HG02884 (cell line): ENCODE measurements around the gene NDUFA8.

Experiments used
- ATAC-seq: cut with Tn5 transposase; IDR thresholded peaks from one replicate; pipeline ENCODE4 v1.9.1; 2021; ENCODE audit warnings: mild to moderate bottlenecking, moderate library complexity; ENCODE audit not compliant: unreplicated experiment

The NDUFA8 gene

DNA sequence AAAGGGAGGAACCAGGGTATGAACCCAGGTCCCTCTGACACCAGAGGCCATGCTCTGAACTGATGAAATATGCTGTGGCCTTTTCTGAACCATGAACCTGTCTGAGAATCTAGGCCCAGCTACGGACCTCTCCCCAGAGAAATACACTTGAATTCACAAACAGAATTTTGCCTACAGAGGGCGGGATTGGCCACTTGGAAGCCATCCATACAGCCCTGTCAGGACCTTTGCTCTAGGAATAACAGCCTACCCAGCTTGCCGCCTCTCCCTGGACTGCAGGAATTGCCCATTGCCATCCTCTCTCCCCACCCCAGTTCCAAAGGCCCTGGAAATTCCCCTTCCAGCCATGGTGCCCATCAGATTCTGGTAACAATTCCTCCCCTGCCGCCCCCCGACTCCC, 26.7 kb upstream of the NDUFA8 start:
- no peak for ATAC-seq

GRCh38 chr9:122184551-122184950, 25.0 kb upstream of the NDUFA8 start:
- ATAC-seq, result no peak

- no peak for ATAC-seq
Measured at GRCh38 chr9:122183501-122183900, 23.9 kb upstream of the NDUFA8 start.

- ATAC-seq, result no peak
Measured at GRCh38 chr9:122180633-122181032, 21.1 kb upstream of the NDUFA8 start.

- ATAC-seq, result no peak
Measured at GRCh38 chr9:122179690-122180074, 20.1 kb upstream of the NDUFA8 start.

DNA sequence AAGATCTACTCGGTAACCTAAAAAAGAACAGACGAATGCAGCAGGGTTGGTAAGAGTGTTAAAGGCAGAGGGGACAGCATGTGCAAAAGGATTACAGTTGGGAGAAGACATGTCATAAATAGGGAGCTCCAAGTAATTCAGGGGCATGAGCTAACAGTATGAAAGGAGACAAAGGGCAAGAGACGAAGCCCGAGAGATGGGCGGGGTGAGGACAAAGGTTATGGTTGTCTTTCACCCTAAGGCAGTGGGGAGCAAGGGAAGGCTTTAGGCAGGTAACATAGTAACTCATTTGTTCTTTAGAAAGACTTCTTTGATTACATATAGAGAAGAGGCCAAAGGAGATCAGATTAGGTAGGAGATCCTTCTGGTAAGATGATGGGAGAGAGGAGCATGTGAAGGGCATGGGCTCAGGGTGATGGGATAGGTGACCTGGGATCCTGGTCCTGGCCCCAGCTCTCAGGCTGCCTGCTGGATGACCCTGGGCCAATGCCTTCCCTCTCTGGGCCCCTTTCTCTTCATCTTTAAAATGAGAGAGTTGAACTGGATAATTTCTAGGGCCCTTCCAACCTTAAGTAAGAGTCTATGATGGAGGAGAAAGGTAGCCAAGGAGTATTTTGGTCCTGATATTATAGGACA, 19.6 kb upstream of the NDUFA8 start:
- no peak for ATAC-seq

GRCh38 chr9:122176916-122177315, 17.3 kb upstream of the NDUFA8 start:
- no peak for ATAC-seq

DNA sequence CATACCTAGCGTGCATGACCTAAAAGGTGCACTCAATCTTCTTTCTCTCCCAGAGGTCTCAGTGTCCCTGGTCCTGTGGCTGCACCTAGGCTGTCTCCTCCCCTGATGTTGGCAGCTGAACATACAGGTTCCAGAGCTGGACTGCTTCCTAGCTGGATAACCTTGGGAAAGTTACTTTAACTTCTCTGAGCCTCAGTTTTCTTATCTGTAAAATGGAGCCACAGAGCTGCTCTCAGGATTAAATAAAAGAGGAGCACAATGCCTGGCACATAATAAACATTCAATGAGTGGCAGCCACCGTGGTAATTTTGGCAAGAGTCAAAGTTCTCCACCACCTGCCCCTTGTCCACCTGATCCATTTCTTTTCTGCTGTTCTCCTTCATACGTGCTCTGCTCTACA, 14.1 kb upstream of the NDUFA8 start:
- ATAC-seq, result no peak

DNA sequence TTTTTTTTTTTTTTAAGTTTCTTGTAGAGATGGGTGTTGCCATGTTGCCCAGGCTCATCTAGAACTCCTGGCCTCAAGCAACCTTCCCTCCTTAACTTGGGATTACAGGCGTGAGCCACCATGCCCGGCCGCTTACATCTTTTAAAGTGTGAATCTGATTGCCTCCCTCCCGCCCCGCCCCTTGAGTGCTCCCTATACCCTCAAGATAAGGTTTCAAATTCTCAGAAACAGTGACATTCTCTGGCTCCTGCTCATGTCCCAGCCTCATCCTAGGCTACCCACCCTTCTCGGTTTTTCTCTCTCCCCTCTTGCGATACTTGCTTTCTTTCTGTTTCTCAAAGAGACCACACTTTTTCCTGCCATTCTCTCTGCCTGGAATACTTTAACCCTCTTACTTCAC, 12.6 kb upstream of the NDUFA8 start:
- ATAC-seq, result no peak

DNA sequence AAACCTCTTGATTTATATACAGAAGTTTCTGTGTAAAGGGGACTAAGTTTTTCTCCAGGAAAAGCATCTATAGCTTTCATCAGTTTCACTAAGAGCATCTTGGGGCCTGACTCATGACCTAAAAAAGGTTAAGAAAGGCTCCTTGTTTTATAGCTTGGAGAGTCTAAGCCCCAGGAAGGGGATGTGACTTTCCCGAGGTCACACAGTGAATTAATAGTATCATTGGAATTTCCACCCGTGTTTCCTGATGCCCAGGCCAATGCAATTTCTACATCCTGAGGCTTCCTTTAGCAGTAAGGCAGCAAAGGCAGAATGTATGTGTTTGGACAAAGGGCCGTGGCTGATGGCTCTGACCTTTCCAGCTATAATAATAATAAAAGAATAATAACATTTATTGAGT, 8.8 kb upstream of the NDUFA8 start:
- ATAC-seq, result no peak

- no peak for ATAC-seq
Measured at GRCh38 chr9:122164286-122164685, 4.7 kb upstream of the NDUFA8 start.

GRCh38 chr9:122162415-122162814, 2.8 kb upstream of the NDUFA8 start:
- ATAC-seq, result no peak

GRCh38 chr9:122159925-122160246, 307 bp upstream of the NDUFA8 start:
- no peak for ATAC-seq

DNA sequence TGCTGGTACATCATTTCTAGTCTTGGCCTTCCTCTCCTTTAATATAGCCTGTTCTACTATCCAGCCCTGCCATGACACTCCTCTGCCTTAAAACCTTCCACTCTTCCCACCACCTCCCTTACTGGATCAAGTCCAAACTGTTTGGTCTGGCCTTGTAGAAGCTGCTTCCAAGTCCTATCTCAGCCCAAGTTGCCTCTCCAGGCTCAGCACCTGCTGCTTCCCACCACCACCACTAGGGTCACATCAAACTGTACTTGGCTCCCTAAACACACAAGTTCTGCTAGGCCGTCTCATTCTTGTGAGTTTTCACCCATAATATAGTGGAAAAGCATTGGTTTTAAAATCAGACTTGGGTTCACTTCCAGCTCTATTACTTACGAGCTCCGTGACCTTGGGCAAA, 1.4 kb downstream of the NDUFA8 start:
- ATAC-seq, result no peak

DNA sequence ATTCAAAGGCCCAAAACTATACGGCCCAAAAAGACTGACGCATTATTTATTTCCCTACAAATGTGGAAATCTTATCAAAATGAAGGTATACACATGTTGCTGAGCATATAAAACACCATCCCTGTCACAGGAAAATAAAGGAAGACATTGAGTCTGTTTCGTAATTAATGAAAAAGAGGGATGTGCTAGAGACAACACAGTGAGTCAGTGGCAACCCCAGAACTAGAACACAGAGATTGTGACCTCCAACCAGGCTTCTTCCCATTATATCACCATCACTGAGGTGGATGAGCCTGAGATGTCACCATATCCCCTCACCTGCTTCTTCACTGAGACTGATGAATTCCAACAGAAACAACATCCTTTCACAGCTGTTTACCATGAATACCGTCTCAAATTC, 3.8 kb downstream of the NDUFA8 start:
- ATAC-seq, result no peak

DNA sequence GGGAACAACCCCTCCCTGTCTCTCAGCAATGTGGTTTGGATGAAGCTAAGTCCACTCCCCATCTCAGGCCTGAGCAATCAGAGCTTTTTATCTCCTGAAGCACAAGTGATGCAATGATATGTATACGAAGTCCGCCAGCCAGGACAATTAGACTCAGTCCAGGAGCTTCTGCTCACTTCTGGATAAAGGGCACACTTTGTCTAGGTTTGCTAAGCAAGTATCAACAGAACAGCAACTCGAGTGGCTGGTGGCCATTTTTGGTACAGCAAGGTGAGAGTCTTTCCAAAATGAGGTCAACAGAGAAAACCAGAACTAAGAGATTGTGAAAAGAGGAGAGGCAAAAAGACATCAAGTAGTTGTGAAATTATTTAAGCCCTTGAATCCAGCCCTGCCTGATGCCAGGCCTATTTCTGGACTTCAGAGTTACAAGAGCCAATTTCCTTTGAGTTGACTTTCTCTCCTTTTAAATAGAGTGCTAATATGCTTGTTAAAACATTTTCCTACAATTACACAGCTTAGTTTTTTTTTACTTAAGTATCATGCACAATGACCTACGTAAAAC, 8.2 kb downstream of the NDUFA8 start:
- no peak for ATAC-seq

DNA sequence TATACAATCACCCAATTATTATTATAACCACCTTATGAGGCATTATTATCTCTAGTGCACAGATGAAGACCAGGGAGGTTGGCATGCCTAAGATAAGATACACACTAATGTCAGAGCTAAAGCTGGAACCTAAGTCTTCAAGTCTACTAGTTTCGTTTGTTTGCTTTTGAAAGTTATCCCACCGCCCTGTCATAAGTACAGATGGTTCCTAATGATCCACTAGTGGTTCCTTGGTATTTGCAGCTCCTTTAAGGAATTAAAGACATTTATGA, 14.1 kb downstream of the NDUFA8 start:
- no peak for ATAC-seq

DNA sequence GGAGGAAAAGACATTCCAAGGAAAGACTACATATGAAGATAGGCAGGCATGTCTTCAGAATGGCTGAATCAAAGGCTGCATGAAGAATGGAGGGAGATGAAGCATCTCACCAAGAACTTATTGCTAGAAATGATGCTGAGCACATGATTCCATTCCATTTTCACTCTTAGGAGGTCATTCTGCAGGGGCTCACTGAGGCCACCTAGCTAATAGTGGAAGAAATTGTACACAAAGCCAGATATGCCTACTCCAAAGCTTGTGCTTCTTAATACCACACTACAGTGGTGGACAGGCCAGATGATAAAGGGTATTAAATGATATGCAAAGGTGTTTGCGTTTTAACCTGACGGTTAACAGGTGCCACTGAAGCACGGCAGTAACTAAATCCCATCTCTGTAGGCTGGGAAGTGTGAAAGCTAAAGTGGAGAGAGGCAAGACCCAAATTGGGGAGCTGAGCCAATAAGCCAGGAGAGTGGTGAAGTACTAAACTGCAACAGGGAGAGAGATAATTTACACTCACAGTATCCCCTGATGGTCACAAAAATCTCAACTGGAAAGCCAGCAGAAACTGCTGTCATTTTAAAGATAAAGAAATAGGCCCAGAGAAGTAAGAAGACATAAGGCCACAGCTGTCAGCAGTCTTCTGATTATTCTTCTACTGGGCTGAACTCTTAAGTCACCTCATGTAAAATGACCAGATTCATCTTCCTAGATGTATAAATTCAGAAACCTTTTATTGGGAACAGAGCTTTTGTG, 14.6 kb downstream of the NDUFA8 start:
- ATAC-seq, result no peak

- no peak for ATAC-seq
Measured at GRCh38 chr9:122143876-122144405, 15.6 kb downstream of the NDUFA8 start.

DNA sequence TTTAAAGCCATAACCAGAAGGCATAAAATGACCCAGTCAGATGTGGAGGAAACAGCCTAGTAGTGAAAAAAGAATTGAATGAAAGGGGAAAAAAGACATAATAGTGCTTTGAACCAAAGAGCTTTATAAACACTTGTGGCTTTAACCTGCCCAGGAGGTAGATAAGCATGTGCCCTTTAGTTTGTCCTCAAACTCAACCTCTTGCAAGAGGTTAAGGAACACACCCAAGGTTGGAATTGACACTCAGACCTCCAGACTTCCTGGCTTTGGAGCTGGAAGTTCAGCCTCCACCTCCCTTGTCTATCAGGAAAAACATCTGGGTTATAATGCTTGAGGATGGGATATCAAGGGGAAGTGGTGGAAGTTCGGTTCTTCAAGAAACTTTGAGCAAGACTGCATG, 16.3 kb downstream of the NDUFA8 start:
- no peak for ATAC-seq

GRCh38 chr9:122141671-122142070, 17.9 kb downstream of the NDUFA8 start:
- no peak for ATAC-seq

DNA sequence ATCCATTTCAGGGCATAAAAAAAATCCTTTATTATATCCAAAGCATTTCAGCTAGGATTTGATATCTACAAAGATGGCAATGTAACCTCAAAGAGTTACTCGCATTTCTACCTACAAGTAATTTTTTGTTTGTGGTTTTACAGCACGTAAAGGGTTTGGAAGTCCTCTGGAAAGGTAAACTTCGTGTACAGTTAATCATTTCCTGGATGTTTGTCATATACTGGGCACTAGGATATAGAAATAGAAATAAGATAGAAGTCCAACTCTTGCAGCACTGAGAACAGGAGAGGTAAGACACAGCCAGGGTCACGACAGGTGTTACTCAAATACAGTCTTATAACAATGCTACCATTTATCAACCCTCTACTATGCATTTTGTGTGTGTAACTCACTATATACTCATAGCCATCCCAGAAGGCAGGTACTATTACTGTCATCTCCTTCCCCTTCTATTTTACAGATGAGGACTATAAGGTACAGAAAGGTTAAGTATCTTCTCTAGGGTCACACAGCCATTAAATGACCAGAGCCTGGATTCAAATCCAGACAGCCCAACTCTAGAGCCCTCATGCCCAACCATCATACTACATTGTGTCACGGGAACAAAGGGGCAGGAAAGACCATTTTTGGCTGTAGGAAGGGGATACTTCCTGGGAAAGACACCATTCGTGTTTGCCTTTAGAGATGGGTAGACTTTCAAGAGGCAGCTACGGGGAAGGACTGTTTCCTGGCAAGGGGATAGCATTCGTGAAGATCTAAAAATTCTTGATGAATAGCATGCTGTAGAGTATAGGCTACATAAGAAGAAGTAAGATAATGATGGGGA, 19.0 kb downstream of the NDUFA8 start:
- no peak for ATAC-seq
